Activated naive CD8-positive, alpha-beta T cell treated with anti-CD3 and anti-CD28 coated beads, Interleukin-2, amount 50 U/mL, for 24 hours (primary cell): Measurements from ENCODE around the gene TIMMDC1.

Experiments used
- ATAC-seq: fragments of 150-1000 bp; cut with Tn5 transposase; one replicate; pipeline ENCODE4 v1.10.0; 2021
- DNase-seq: peaks from one replicate; pipeline ENCODE4 v3.0.0; 2021
- H3K27ac Mint-ChIP-seq: one replicate; pipeline ENCODE4 v1.8.0; 2021; ENCODE audit warnings: mild to moderate bottlenecking, mixed read lengths
- H3K27me3 Mint-ChIP-seq: one replicate; pipeline ENCODE4 v1.8.0; 2021; ENCODE audit warnings: mixed read lengths
- H3K36me3 Mint-ChIP-seq: one replicate; pipeline ENCODE4 v1.8.0; 2021; ENCODE audit warnings: low read depth, mixed read lengths
- H3K4me1 Mint-ChIP-seq: one replicate; pipeline ENCODE4 v1.8.0; 2021; ENCODE audit warnings: mixed read lengths
- H3K4me3 Mint-ChIP-seq: one replicate; pipeline ENCODE4 v1.8.0; 2021; ENCODE audit warnings: mild to moderate bottlenecking, moderate library complexity, mixed read lengths
- H3K9me3 Mint-ChIP-seq: one replicate; pipeline ENCODE4 v1.8.0; 2021; ENCODE audit warnings: mixed read lengths

The TIMMDC1 gene

GRCh38 chr3:119492810-119493209 lies 5.5 kb upstream of the TIMMDC1 start:
- no peak for DNase-seq
- ATAC-seq, result no peak
- H3K27ac Mint-ChIP-seq, result peak overlapping the region; percentile 80
- peaks cover 20% of the 10 kb centered on the region for H3K36me3 Mint-ChIP-seq
- H3K4me1 Mint-ChIP-seq, result peaks cover 29% of the 10 kb centered on the region
- no peaks in the 10 kb centered on the region for H3K27me3 Mint-ChIP-seq
- H3K9me3 Mint-ChIP-seq, result no peaks in the 10 kb centered on the region
- no peak overlapping the region for H3K4me3 Mint-ChIP-seq

GRCh38 chr3:119494597-119494996 lies 3.8 kb upstream of the TIMMDC1 start:
- no peak overlapping the region for H3K27ac Mint-ChIP-seq
- H3K27me3 Mint-ChIP-seq, result no peaks in the 10 kb centered on the region
- peaks cover 22% of the 10 kb centered on the region for H3K36me3 Mint-ChIP-seq
- no peak overlapping the region for H3K4me3 Mint-ChIP-seq
- peaks cover 32% of the 10 kb centered on the region for H3K4me1 Mint-ChIP-seq
- DNase-seq, result no peak
- ATAC-seq, result no peak
- no peaks in the 10 kb centered on the region for H3K9me3 Mint-ChIP-seq

- no peak for DNase-seq
- Mint-ChIP-seq H3K9me3 (no peaks in the 10 kb centered on the region), H3K36me3 (peaks cover 20% of the 10 kb centered on the region), H3K27me3 (no peaks in the 10 kb centered on the region), H3K27ac (peak overlapping the region; percentile 99), H3K4me1 (peaks cover 49% of the 10 kb centered on the region), H3K4me3 (peak overlapping the region; percentile 96)
- ATAC-seq, result no peak
These were observed 544 bp upstream of the TIMMDC1 start for GRCh38 chr3:119497820-119498185.

- Mint-ChIP-seq H3K27me3 (no peaks in the 10 kb centered on the region), H3K9me3 (no peaks in the 10 kb centered on the region), H3K36me3 (peaks cover 29% of the 10 kb centered on the region), H3K4me1 (peaks cover 35% of the 10 kb centered on the region), H3K27ac (peak overlapping the region; percentile 48), H3K4me3 (peak overlapping the region; percentile 96)
- no peak for ATAC-seq
- DNase-seq, result no peak
These were observed 1.9 kb downstream of the TIMMDC1 start for GRCh38 chr3:119500265-119500664.

- Mint-ChIP-seq H3K36me3 (peaks cover 34% of the 10 kb centered on the region), H3K4me1 (peaks cover 40% of the 10 kb centered on the region), H3K4me3 (peak overlapping the region; percentile 96), H3K27ac (peak overlapping the region; percentile 34), H3K27me3 (no peaks in the 10 kb centered on the region), H3K9me3 (no peaks in the 10 kb centered on the region)
- ATAC-seq, result no peak
- DNase-seq, result no peak
These were observed 2.6 kb downstream of the TIMMDC1 start for GRCh38 chr3:119500901-119501300.

- Mint-ChIP-seq H3K9me3 (no peaks in the 10 kb centered on the region), H3K4me1 (peaks cover 43% of the 10 kb centered on the region), H3K27me3 (no peaks in the 10 kb centered on the region), H3K4me3 (peak overlapping the region; percentile 68), H3K27ac (peak overlapping the region; percentile 90), H3K36me3 (peaks cover 62% of the 10 kb centered on the region)
- DNase-seq (no peak), ATAC-seq (no peak)
These were observed 8.3 kb downstream of the TIMMDC1 start for GRCh38 chr3:119506631-119507030.

GRCh38 chr3:119507404-119507803 lies 9.1 kb downstream of the TIMMDC1 start:
- Mint-ChIP-seq H3K36me3 (peaks cover 66% of the 10 kb centered on the region), H3K9me3 (no peaks in the 10 kb centered on the region), H3K27me3 (no peaks in the 10 kb centered on the region), H3K27ac (peak overlapping the region; percentile 90), H3K4me3 (peak overlapping the region; percentile 68), H3K4me1 (peaks cover 41% of the 10 kb centered on the region)
- DNase-seq, result no peak
- no peak for ATAC-seq

- no peaks in the 10 kb centered on the region for H3K27me3 Mint-ChIP-seq
- DNase-seq, result peak; percentile 31
- peak overlapping the region; percentile 90 for H3K27ac Mint-ChIP-seq
- peak; percentile 93 for ATAC-seq
- no peaks in the 10 kb centered on the region for H3K9me3 Mint-ChIP-seq
- H3K36me3 Mint-ChIP-seq, result peaks cover 61% of the 10 kb centered on the region
- H3K4me1 Mint-ChIP-seq, result peaks cover 42% of the 10 kb centered on the region
- peak overlapping the region; percentile 22 for H3K4me3 Mint-ChIP-seq
These were observed 10.0 kb downstream of the TIMMDC1 start for GRCh38 chr3:119508172-119508845.

- H3K27me3 Mint-ChIP-seq, result no peaks in the 10 kb centered on the region
- no peak overlapping the region for H3K27ac Mint-ChIP-seq
- DNase-seq (no peak), ATAC-seq (no peak)
- H3K4me3 Mint-ChIP-seq, result no peak overlapping the region
- H3K9me3 Mint-ChIP-seq, result no peaks in the 10 kb centered on the region
- H3K4me1 Mint-ChIP-seq, result peaks cover 49% of the 10 kb centered on the region
- H3K36me3 Mint-ChIP-seq, result peaks cover 58% of the 10 kb centered on the region
These were observed 12.3 kb downstream of the TIMMDC1 start for GRCh38 chr3:119510690-119511089.

- Mint-ChIP-seq H3K27ac (no peak overlapping the region), H3K36me3 (peaks cover 61% of the 10 kb centered on the region)
These were observed 16.3 kb downstream of the TIMMDC1 start for GRCh38 chr3:119514637-119515036.

GRCh38 chr3:119517112-119517511 lies 18.8 kb downstream of the TIMMDC1 start:
- Mint-ChIP-seq H3K36me3 (peaks cover 68% of the 10 kb centered on the region), H3K27ac (no peak overlapping the region), H3K4me3 (no peak overlapping the region), H3K27me3 (no peaks in the 10 kb centered on the region), H3K9me3 (peaks cover 7% of the 10 kb centered on the region), H3K4me1 (peaks cover 13% of the 10 kb centered on the region)
- DNase-seq, result no peak
- no peak for ATAC-seq

More at GRCh38 chr3:119514637-119515036, 16.3 kb downstream of the TIMMDC1 start:
- ATAC-seq, result no peak
- DNase-seq, result no peak
- Mint-ChIP-seq H3K4me1 (peaks cover 13% of the 10 kb centered on the region), H3K27me3 (no peaks in the 10 kb centered on the region), H3K4me3 (no peak overlapping the region), H3K9me3 (peaks cover 1% of the 10 kb centered on the region)

- no peak for ATAC-seq
- Mint-ChIP-seq H3K4me1 (peaks cover 11% of the 10 kb centered on the region), H3K36me3 (peaks cover 72% of the 10 kb centered on the region), H3K27me3 (no peaks in the 10 kb centered on the region), H3K9me3 (peaks cover 7% of the 10 kb centered on the region), H3K4me3 (no peak overlapping the region), H3K27ac (no peak overlapping the region)
- no peak for DNase-seq
These were observed 19.7 kb downstream of the TIMMDC1 start for GRCh38 chr3:119518026-119518425.

GRCh38 chr3:119524931-119525662 lies 26.8 kb downstream of the TIMMDC1 start:
- no peak overlapping the region for H3K4me3 Mint-ChIP-seq
- H3K27me3 Mint-ChIP-seq, result no peaks in the 10 kb centered on the region
- H3K4me1 Mint-ChIP-seq, result no peaks in the 10 kb centered on the region
- peaks cover 44% of the 10 kb centered on the region for H3K36me3 Mint-ChIP-seq
- ATAC-seq (no peak), DNase-seq (no peak)
- H3K27ac Mint-ChIP-seq, result no peak overlapping the region
- peaks cover under 1% of the 10 kb centered on the region for H3K9me3 Mint-ChIP-seq

- no peaks in the 10 kb centered on the region for H3K27me3 Mint-ChIP-seq
- no peak overlapping the region for H3K4me3 Mint-ChIP-seq
- H3K9me3 Mint-ChIP-seq, result no peaks in the 10 kb centered on the region
- ATAC-seq (no peak), DNase-seq (no peak)
- H3K27ac Mint-ChIP-seq, result no peak overlapping the region
- no peaks in the 10 kb centered on the region for H3K4me1 Mint-ChIP-seq
- peaks cover 27% of the 10 kb centered on the region for H3K36me3 Mint-ChIP-seq
These were observed 29.4 kb downstream of the TIMMDC1 start for GRCh38 chr3:119527714-119528113.

- Mint-ChIP-seq H3K36me3 (peaks cover 11% of the 10 kb centered on the region), H3K4me1 (no peaks in the 10 kb centered on the region), H3K9me3 (no peaks in the 10 kb centered on the region), H3K27me3 (no peaks in the 10 kb centered on the region), H3K4me3 (no peak overlapping the region), H3K27ac (no peak overlapping the region)
- DNase-seq (no peak), ATAC-seq (no peak)
These were observed 31.5 kb downstream of the TIMMDC1 start for GRCh38 chr3:119529883-119530282.
